ENCODE measurements around the gene NIBAN1. TPM values are rescaled to one million over a fixed set of nuclear protein-coding genes. Genes with fewer than 3 reads are reported as not detected.
"Not testable (repeated sequence)": the region's sequence is repeated elsewhere in the genome, so short reads cannot be mapped to it uniquely, and the experiment has no call there.

Gene NIBAN1, protein sequence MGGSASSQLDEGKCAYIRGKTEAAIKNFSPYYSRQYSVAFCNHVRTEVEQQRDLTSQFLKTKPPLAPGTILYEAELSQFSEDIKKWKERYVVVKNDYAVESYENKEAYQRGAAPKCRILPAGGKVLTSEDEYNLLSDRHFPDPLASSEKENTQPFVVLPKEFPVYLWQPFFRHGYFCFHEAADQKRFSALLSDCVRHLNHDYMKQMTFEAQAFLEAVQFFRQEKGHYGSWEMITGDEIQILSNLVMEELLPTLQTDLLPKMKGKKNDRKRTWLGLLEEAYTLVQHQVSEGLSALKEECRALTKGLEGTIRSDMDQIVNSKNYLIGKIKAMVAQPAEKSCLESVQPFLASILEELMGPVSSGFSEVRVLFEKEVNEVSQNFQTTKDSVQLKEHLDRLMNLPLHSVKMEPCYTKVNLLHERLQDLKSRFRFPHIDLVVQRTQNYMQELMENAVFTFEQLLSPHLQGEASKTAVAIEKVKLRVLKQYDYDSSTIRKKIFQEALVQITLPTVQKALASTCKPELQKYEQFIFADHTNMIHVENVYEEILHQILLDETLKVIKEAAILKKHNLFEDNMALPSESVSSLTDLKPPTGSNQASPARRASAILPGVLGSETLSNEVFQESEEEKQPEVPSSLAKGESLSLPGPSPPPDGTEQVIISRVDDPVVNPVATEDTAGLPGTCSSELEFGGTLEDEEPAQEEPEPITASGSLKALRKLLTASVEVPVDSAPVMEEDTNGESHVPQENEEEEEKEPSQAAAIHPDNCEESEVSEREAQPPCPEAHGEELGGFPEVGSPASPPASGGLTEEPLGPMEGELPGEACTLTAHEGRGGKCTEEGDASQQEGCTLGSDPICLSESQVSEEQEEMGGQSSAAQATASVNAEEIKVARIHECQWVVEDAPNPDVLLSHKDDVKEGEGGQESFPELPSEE
- 15.4 and 17.4 TPM in 2 replicates for total RNA-seq (2014; rRNA removed; shearing (Covaris generic))

DNA sequence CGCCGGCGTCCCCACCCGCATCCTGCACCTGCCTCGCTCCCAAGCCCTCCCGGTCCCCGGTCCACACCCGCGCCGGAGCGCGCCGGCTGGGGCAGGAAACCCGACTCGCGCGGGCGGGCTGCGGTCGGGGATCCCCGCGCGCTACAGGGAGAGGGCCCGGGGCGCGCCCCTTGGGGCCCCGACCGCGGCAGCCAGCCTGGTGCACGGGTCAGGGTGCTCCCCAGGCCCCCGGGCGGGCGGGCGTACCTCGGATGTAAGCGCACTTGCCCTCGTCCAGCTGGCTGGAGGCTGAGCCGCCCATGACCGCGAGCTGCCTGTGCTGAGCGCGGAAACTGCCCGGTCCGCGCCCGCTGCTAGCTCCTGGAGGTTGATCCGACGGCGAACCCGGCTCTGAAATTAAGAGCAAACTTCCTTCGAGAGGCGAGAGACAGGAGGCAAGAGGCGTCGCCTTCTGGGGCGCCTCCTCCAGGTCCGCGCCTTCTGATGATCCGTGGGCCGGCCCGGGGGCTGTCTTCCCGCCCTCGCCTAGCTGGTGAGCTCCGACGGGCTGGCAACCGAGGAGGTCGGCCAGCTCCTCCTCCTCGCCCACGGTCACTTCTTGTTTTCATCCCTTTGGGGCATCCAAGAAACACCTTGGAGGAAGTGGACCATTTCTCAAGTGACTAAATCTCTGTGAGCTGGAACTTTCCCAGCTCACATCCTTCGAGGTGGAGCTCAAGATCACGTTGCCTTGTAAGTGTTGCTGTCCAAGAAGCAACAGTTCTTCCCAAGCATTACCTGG is at the start of gene NIBAN1:
Gene NIBAN1 (minus strand): TSS at position 453 of the 781 bp plus-strand sequence. CDS start 152 bp downstream, at position 301.
- peak; percentile 77 for DNase-seq (ENCODE audit: low read depth)

DNA sequence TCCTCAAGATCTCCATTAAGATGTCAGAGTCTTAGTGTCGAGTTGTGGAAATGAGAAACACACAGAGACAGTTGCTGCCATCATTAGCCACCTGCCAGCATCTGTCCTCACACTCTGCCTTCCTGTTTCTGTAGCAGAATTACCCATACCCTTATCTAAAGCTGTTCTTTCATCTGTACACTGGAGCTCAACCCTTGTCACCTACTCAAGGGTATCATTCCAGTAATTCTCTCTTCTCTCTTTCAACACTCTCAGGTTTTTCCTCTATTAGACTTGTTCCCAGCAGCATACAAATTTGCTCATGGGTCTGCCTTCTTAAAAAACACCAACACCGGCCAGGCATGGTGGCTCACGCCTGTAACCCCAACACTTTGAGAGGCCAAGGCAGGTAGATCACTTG is 43.7 kb upstream of the NIBAN1 start:
- DNase-seq (ENCODE audit: low read depth), result no peak

DNA sequence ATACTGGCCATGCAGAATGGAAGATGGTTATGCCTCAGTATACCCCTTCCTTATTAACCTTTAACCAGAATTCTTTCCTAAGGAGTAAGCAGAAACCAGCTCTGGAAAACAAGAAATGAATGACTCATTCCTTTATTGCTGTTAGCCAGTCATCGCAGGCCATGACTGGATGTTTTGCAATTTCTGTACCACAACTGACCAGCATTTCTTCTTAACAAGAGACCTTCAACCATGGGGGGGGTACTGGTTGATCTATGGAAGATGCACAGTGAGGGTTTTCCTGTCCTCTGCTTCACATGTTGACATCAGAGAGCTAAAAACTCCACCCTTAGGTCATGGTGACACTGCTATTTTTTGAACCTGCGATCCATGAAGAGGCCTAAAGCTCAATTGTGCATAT is 43.0 kb upstream of the NIBAN1 start:
- DNase-seq (ENCODE audit: low read depth), result peak; percentile 76

DNA sequence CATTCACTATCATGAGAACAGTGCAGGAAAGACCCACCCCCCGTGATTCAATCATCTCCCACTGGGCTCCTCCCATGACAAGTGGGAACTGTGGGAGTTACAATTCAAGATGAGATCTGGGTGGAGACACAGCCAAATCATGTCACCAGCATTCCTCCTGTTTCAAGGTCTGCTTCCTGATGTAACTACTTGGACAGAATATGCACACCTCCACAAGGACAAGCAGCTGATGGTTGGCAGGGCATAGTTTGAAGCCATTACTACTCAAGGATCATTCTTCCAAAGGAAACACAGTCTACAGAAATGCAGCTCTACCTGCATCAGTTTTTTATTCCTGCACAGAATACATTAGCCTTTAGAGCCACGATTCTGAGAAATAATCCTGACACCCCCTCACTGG is 42.6 kb upstream of the NIBAN1 start:
- peak; percentile 20 for DNase-seq (ENCODE audit: low read depth)

DNA sequence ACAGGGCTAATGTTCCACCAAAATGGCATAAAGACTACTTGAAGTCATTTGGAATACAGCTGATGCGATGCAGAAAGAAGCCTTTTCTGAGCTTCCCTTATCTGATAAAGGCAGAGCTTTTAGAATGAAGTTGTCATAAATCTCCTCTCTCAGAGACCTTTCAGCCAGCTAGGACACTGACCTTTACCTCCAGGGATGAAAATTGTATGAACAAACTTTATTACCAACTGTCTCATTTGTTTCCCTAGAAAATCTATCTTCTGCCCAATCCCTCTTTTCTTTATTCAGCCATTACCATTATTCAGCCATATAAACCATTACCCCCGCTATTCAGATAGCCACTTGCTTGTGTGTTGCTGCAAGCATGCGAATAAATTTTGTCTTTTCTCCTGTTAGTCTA is 41.3 kb upstream of the NIBAN1 start:
- DNase-seq (ENCODE audit: low read depth), result no peak

DNA sequence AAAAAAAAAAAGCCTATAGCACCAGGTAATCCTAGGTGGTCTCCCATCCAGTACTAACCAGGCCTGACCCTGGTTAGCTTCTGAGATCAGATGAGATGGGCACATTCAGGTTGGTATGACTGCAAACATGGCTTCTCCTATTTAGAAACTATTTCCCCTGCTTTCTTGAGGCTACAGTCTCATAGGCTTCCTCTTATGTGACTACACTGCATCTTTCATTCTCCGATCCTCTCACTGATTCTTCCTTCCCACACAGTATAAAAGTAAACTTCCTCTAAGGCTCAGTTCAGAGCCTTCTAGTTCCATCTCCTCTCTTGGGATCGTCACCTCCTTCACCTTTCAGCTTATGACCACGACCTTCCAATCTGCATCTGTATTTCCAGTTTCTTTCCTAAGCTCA is 40.6 kb upstream of the NIBAN1 start:
- DNase-seq (ENCODE audit: low read depth), result no peak

DNA sequence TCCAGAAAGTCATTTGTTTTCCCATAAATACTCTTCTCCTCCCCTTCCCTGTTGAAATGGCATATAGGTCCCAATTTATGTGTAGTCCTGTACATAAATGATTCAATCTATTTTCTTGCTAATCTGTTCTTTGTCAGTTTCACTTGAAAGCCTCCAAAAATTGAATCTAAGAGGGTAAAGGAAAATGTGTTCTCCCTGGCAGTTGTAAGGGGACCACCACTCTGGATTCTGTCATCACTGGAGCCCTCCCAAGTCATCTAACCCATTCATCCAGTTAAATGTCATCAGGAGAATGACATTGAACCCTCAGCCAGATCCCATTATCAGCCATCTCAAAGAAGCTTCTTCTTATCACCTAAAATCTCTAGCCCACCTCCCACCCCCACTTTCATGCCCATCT is 36.1 kb upstream of the NIBAN1 start:
- no peak for DNase-seq (ENCODE audit: low read depth)

DNA sequence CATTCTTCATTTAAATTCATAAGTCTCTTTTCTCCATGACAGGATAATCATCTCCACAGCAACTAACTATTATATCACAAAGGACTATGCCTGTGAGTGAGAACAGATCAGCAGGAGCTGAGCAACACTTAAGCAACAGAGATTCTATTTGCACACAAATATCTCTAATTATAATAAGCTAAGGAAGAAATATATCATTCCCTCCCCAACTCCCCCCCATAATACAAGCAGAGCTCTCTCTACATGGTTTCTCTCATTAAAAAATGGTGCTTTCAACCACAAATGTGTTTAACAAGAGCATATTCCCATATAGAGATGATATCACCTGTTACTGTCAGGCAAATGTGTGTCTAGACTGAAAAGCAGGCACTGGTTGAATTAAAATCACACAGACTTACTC is 34.5 kb upstream of the NIBAN1 start:
- no peak for DNase-seq (ENCODE audit: low read depth)

DNA sequence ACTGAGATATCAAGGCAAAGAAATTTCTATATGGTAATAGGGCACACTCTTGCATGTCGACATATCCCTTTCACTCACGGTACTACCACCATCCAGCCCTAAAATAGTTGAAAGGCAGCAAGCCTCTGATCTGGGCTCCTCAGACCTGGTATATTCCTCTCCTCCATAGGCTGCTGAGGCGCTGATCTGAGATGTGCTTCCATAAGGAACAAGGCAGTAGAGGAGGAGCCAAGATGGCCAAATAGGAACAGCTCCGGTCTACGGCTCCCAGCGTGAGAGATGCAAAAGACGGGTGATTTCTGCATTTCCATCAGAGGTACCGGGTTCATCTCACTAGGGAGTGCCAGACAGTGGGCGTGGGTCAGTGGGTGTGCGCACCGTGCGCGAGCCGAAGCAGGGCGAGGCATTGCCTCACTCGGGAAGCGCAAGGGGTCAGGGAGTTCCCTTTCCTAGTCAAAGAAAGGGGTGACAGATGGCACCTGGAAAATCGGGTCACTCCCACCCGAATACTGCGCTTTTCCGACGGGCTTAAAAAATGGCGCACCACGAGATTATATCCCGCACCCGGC is 27.1 kb upstream of the NIBAN1 start:
- DNase-seq (ENCODE audit: low read depth), result not testable (repeated sequence)

DNA sequence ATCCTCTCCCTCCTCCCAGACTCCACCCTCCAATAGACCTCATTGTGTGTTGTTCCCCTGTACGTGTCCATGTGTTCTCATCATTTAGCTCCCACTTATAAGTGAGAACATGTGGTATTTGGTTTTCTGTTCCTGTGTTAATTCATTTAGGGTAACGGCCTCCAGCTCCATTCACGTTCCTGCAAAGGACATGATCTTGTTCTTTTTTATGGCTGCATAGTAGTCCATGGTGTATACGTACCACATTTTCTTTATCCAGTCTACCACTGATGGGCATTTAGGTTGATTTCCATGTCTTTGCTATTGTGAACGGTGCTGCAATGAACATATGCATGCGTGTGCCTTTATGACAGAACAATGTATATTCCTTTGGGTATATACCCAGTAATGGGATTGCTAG is 25.7 kb upstream of the NIBAN1 start:
- DNase-seq (ENCODE audit: low read depth), result not testable (repeated sequence)

DNA sequence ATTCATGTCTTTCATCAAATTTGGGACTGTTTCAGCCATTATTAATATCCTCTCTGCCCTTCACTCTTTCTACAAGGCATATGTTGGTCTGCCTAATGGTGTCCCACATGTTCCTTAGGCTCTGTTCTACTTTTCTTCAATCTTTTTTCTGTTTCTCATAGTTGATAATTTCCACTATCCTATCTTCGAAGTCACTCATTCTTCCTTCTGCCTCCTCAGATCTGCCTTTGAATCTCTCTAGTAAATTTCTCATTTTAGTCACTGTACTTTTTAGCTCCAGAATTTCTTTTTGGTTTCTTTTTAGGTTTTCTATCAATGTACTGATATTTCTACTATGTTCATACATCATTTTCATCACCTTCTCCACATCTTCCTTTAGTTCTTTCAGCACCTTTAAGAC is 20.0 kb upstream of the NIBAN1 start:
- no peak for DNase-seq (ENCODE audit: low read depth)

DNA sequence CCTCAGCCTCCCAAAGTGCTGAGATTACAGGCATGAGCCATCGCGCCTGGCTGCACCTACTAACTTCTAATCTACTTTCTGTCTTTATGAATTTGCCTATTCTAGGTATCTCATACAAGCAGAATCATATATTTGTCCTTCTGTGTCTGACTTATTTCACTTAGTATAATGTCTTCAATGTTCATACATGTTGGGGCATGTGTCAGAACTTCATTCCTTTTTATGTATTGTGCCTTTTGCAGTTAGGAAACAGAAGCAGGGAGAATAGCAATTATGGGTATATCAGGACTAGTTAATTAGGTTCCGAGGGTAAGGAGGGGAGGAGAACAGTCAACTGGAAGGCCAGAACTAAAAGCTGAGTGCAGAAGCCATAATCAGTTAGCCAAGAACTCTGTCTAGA is 18.0 kb upstream of the NIBAN1 start:
- no peak for DNase-seq (ENCODE audit: low read depth)

DNA sequence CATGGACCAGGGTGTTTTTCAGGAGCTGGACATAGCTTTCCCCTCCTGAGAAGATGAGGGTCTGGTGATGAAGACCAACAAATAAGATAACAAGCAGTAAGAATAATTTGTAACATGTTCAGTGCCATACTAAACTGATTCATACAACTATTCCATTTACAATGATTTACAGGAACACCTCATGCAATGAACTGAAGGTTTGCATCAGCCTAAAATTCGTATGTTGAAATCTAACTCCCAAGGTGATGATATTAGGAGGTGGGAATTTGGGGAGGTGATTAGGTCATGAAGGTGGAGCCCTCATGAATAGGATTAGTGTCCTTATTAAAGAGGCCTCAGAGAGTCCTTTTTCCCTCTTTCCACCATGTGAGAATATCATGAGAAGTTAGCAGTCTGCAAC is 15.9 kb upstream of the NIBAN1 start:
- DNase-seq (ENCODE audit: low read depth), result no peak

DNA sequence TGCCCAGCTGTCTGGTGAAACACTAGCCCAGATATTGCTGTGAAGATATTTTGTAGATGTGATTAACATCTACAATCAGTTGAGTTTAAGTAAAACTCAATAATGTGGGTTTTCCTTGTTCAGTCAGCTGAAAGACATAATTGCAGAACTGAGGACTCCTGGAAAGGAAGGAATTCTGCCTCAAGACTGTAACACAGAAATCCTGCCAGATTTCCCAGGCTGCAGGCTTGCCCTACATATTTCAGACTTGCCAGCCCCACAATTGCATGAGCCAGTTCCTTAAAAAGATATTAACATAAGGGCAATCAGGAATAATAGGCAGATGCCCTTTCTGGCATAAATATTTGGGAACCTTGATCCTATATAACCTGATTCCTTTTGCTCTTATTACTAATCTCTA is 14.2 kb upstream of the NIBAN1 start:
- no peak for DNase-seq (ENCODE audit: low read depth)

DNA sequence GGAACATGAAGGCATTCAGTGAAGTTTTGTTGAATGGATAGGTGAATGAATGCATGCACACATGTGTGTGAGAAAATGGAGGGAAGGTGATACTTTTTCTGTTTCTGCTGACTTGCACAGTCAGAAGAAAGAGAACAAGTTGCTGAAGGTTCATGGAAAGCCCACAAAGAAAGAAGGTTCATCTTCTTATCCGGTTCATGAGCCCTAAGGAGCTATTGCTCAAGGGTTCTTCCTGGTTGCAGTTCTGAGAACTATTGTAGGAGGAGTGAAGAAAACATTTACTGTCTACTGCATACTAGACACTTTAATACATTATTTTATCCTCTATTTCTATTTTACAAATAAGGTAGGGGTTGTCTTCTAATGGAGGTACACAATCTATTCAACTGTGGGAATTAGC is 13.4 kb upstream of the NIBAN1 start:
- DNase-seq (ENCODE audit: low read depth), result no peak

DNA sequence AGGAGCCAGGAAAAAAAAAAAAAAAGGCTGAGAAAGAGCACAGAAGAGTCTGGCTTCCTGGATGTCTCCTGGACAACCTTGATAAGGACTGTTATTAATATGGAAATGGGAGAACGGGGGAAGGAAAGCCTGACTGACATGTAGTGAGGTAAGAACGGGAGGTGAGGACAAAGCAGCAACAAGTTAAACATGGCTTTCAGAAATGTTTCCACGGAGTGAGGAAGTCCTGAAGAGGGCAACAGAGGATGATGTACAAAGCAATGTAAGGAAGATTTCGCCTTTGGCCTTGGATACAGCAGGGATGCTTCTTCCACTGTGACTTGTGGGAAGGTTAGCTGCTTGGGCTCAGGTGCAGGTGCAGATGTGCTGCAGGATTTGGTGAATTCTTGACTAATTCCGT is 11.9 kb upstream of the NIBAN1 start:
- peak; percentile 19 for DNase-seq (ENCODE audit: low read depth)

DNA sequence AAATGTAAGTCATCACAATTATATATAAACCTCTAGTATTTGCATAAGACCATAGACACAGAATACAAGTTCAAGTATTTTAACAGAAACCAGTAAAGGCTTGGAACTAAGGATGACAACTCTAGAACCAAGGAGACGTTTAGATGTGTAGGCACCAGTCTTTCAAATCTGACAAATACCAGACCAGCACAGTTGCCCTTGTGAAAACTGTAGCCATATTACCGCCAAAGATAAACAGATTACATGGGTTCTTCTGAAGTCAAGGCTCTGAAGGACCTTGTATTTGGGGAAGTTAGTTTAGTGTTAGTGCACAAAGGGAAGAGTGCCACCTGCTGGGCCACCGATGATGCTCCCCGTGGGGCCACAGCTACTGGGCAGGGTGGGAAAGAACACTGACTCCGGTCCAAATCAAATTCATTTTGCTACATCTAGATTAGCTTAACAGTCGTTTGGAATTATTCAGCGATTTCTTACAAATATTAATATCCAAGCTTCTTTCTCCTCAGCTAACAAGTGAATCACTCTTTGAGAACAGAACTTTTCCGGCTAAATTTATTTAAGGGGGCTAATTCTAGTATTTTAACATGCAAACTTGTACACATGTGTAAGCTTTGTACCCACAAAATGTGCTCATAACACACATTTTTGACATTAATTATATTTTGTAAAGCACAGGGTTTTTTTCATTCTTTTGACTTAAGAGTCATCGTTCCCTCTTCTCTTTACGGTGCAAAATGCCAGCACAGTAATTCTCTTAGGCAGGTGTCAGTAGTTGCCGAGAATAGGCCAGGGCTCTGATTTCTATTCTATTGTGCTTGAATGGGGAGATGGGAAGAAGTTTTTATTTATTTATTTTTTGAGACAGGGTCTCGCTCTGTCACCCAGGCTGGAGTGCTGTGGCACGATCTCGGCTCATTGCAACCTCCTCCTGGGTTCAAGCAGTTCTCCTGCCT is 8.0 kb upstream of the NIBAN1 start:
- peak; percentile 75 for DNase-seq (ENCODE audit: low read depth)

DNA sequence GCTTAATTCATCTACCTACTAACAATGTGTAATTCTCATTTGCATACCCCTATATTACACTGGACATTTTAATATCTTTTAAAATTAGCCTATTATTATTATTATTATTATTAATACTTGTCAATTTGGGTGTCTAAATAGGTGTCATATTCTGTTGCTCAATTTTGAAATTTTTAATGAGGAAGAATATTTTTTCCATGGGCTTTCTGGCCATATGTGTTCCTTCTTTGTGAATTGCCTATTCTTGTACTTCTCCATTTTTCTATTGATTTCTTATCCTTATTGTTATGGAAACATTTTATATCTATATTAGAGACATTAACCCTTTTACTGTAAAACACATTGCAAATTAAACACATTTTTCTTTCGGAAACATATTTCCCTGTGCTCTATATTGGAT is 6.4 kb upstream of the NIBAN1 start:
- no peak for DNase-seq (ENCODE audit: low read depth)

DNA sequence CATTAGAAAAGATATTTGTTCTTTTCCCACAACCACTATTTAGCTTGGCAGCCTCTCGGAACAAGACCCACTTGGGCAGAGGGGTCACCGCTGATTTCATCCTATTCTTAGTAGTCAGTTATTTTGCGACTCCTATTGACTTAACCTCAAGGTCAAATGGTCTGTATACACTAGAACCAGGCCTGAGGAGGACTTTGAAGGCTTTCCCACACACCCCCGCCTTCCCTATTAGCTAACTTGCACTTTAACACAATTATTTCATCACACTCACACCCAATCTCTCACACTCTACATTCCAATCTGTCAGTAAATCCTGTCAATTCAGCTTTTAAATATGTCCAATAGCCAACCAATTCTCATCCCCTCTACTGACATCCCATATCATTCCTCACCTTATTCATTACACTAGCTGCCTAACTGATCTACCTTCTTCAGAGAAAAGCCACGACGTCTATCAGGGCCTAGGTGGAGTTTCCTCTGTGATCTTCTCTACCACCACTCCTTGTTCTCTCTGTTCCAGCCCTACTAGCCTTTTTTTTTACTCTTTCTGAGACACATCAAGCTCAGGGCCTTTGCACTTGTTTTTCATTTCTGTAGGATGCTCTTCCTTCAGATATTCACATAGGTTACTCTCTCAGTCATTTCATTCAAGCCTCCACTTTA is 1.0 kb upstream of the NIBAN1 start:
- no peak for DNase-seq (ENCODE audit: low read depth)

DNA sequence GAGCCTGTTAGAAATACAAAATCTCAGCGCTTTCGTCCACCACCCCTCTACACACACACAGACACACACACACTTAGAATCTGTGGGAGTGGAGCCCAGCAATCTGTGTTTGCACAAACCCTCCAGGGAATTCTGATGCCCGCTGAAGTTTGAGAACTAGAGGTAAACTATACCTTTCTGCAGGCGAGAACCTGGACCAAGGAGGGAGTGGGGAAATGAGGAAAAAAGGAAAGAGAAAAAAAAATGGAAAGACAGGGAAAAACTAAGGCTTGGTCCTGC is 468 bp upstream of the NIBAN1 start:
- DNase-seq (ENCODE audit: low read depth), result no peak
